ENCODE results near the gene TMEM63C. TPM values are rescaled to one million over a fixed set of nuclear protein-coding genes. Genes with fewer than 3 reads are reported as not detected.

TMEM63C gene
- polyA plus RNA-seq, 1 donor from 2014 or later = 11.1 TPM

DNA sequence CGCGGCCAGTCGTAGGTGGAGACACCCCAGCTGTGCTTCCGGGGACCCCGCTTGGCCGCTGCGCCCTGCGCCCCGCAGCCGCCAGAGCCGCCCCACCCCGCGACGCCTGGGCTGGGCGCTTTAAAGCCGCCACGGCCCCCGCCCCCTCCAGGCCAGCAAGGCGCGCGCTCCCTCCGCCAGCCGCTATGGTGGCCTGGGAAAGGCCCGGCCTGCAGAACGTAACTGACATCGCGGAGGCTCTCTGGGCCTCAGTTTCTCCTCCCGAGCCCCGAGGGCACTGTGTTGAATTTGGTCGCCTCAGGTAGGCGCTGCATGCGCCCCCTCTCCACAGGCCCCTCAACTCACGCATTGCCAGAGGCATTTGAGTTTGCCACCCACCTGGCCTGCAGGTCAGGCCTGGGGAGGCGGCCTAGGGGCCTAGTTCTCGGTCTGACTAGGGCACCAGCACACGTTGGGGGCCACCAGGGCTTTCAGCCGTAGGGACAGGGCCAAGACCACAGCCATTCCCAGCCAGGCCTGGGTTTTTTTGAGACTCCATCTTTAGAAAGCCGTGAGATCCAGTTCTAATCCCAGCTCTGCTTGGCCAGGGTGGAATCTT, 89.6 kb downstream of the TMEM63C start, which contains the start of gene NGB:
TSS of gene NGB (minus strand) at position 94 of the 598 bp plus-strand sequence. CDS start 269 bp downstream, outside the sequence.
- Histone ChIP-seq H3K79me2 (replicated peaks; ENCODE audit: insufficient read depth, low read length) (no peaks in the 10 kb centered on the region), H3K9me3 (ENCODE audit: low read length) (no peaks in the 10 kb centered on the region), H3K9me2 (ENCODE audit: insufficient read depth, low read length) (no peaks in the 10 kb centered on the region), H4K20me1 (ENCODE audit: insufficient read depth) (no peaks in the 10 kb centered on the region), H3K9ac (ENCODE audit: low read length) (peak within 1 kb of the TSS; percentile 23), H3K36me3 (ENCODE audit: insufficient read depth, low read length) (no peaks in the 10 kb centered on the region), H3K27ac (ENCODE audit: low read length) (no peak within 1 kb of the TSS), H3K4me2 (ENCODE audit: low read length) (no peak within 1 kb of the TSS), H3K27me3 (ENCODE audit: insufficient read depth, low read depth, low read length) (peaks cover 51% of the 10 kb centered on the region), H3K4me3 (ENCODE audit: low read length) (peak within 1 kb of the TSS; percentile 66), H2AFZ (ENCODE audit: low read depth, low read length) (no peak within 1 kb of the TSS), H3F3A (ENCODE audit: insufficient read depth, low read length, poor library complexity, severe bottlenecking) (no peaks in the 10 kb centered on the region)
- TF ChIP-seq EZH2 (IDR thresholded peaks at IDR 0.05; ENCODE audit: borderline replicate concordance, insufficient read depth, low read length, poor library complexity, severe bottlenecking) (no peak), SMC3 (conservative IDR thresholded peaks at IDR 0.05; ENCODE audit: poor library complexity) (no peak), MXI1 (conservative IDR thresholded peaks at IDR 0.05; ENCODE audit: poor library complexity, severe bottlenecking) (no peak), TAF1 (IDR thresholded peaks at IDR 0.05; ENCODE audit: low read depth) (no peak), POLR2AphosphoS5 (IDR thresholded peaks at IDR 0.05) (no peak), RAD21 (conservative IDR thresholded peaks at IDR 0.05) (no peak), EP300 (conservative IDR thresholded peaks at IDR 0.05; ENCODE audit: poor library complexity, severe bottlenecking) (no peak)
- TF ChIP-seq, protein P1, sequence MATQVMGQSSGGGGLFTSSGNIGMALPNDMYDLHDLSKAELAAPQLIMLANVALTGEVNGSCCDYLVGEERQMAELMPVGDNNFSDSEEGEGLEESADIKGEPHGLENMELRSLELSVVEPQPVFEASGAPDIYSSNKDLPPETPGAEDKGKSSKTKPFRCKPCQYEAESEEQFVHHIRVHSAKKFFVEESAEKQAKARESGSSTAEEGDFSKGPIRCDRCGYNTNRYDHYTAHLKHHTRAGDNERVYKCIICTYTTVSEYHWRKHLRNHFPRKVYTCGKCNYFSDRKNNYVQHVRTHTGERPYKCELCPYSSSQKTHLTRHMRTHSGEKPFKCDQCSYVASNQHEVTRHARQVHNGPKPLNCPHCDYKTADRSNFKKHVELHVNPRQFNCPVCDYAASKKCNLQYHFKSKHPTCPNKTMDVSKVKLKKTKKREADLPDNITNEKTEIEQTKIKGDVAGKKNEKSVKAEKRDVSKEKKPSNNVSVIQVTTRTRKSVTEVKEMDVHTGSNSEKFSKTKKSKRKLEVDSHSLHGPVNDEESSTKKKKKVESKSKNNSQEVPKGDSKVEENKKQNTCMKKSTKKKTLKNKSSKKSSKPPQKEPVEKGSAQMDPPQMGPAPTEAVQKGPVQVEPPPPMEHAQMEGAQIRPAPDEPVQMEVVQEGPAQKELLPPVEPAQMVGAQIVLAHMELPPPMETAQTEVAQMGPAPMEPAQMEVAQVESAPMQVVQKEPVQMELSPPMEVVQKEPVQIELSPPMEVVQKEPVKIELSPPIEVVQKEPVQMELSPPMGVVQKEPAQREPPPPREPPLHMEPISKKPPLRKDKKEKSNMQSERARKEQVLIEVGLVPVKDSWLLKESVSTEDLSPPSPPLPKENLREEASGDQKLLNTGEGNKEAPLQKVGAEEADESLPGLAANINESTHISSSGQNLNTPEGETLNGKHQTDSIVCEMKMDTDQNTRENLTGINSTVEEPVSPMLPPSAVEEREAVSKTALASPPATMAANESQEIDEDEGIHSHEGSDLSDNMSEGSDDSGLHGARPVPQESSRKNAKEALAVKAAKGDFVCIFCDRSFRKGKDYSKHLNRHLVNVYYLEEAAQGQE (IDR thresholded peaks at IDR 0.05; ENCODE audit: borderline replicate concordance) = no peak
- TF ChIP-seq, protein P2, sequence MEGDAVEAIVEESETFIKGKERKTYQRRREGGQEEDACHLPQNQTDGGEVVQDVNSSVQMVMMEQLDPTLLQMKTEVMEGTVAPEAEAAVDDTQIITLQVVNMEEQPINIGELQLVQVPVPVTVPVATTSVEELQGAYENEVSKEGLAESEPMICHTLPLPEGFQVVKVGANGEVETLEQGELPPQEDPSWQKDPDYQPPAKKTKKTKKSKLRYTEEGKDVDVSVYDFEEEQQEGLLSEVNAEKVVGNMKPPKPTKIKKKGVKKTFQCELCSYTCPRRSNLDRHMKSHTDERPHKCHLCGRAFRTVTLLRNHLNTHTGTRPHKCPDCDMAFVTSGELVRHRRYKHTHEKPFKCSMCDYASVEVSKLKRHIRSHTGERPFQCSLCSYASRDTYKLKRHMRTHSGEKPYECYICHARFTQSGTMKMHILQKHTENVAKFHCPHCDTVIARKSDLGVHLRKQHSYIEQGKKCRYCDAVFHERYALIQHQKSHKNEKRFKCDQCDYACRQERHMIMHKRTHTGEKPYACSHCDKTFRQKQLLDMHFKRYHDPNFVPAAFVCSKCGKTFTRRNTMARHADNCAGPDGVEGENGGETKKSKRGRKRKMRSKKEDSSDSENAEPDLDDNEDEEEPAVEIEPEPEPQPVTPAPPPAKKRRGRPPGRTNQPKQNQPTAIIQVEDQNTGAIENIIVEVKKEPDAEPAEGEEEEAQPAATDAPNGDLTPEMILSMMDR (IDR thresholded peaks at IDR 0.05; ENCODE audit: poor library complexity, severe bottlenecking) = no peak

DNA sequence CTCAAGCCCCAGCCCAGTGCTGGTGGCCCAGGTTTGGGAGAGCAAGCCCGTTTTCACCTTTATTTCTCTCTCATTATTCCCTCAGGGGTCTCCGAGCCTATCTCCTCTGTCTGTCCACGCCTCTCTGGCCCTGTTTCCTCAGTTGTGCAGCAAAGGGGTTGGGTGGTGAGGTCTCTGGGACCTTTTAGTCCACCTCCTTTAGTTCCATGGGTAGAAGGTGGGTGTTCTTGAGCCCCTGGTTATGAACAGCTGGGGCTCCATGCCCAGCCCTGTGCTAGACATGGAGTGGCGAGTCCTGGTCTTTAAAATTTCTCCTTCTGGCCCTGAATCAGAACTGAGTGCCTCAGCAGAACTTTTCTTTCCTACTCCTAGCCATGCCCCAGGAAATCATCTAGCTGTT, 90.7 kb downstream of the TMEM63C start:
- Histone ChIP-seq H3K36me3 (ENCODE audit: insufficient read depth, low read length) (no peaks in the 10 kb centered on the region), H4K20me1 (ENCODE audit: insufficient read depth) (no peaks in the 10 kb centered on the region)
- TF ChIP-seq, protein P1 (IDR thresholded peaks at IDR 0.05; ENCODE audit: borderline replicate concordance) = no peak
- TF ChIP-seq RAD21 (conservative IDR thresholded peaks at IDR 0.05) (no peak), MXI1 (conservative IDR thresholded peaks at IDR 0.05; ENCODE audit: poor library complexity, severe bottlenecking) (no peak), POLR2AphosphoS5 (IDR thresholded peaks at IDR 0.05) (no peak), TAF1 (IDR thresholded peaks at IDR 0.05; ENCODE audit: low read depth) (no peak), EZH2 (IDR thresholded peaks at IDR 0.05; ENCODE audit: borderline replicate concordance, insufficient read depth, low read length, poor library complexity, severe bottlenecking) (no peak), SMC3 (conservative IDR thresholded peaks at IDR 0.05; ENCODE audit: poor library complexity) (no peak), EP300 (conservative IDR thresholded peaks at IDR 0.05; ENCODE audit: poor library complexity, severe bottlenecking) (no peak)
- TF ChIP-seq, protein P2 (IDR thresholded peaks at IDR 0.05; ENCODE audit: poor library complexity, severe bottlenecking) = no peak

More for the DNA sequence above, 90.7 kb downstream of the TMEM63C start:
- H3K4me3 ChIP-seq (ENCODE audit: low read length) = no peak overlapping the region
- no peaks in the 10 kb centered on the region for H3K79me2 ChIP-seq (replicated peaks; ENCODE audit: insufficient read depth, low read length)
- no peak overlapping the region for H3K27ac ChIP-seq (ENCODE audit: low read length)
- no peaks in the 10 kb centered on the region for H3K9me3 ChIP-seq (ENCODE audit: low read length)
- peaks cover 51% of the 10 kb centered on the region for H3K27me3 ChIP-seq (ENCODE audit: insufficient read depth, low read depth, low read length)
- H3K9ac ChIP-seq (ENCODE audit: low read length) = no peak overlapping the region
- no peak overlapping the region for H2AFZ ChIP-seq (ENCODE audit: low read depth, low read length)
- H3K9me2 ChIP-seq (ENCODE audit: insufficient read depth, low read length) = no peaks in the 10 kb centered on the region
- H3K4me2 ChIP-seq (ENCODE audit: low read length) = no peak overlapping the region
- no peaks in the 10 kb centered on the region for H3F3A ChIP-seq (ENCODE audit: insufficient read depth, low read length, poor library complexity, severe bottlenecking)

Measured in neural cell (in vitro differentiated cells).